Measurements from ENCODE around the gene SLC38A3. TPM values are rescaled to one million over a fixed set of nuclear protein-coding genes. Genes with fewer than 3 reads are reported as not detected.
A peak's percentile ranks its signal among the peaks of the same experiment; 100 is the strongest.

Gene SLC38A3
- total and polyA plus RNA-seq, 2 donors (not counting 1 experiment from before 2014, with no cell fraction given), result not detected

DNA sequence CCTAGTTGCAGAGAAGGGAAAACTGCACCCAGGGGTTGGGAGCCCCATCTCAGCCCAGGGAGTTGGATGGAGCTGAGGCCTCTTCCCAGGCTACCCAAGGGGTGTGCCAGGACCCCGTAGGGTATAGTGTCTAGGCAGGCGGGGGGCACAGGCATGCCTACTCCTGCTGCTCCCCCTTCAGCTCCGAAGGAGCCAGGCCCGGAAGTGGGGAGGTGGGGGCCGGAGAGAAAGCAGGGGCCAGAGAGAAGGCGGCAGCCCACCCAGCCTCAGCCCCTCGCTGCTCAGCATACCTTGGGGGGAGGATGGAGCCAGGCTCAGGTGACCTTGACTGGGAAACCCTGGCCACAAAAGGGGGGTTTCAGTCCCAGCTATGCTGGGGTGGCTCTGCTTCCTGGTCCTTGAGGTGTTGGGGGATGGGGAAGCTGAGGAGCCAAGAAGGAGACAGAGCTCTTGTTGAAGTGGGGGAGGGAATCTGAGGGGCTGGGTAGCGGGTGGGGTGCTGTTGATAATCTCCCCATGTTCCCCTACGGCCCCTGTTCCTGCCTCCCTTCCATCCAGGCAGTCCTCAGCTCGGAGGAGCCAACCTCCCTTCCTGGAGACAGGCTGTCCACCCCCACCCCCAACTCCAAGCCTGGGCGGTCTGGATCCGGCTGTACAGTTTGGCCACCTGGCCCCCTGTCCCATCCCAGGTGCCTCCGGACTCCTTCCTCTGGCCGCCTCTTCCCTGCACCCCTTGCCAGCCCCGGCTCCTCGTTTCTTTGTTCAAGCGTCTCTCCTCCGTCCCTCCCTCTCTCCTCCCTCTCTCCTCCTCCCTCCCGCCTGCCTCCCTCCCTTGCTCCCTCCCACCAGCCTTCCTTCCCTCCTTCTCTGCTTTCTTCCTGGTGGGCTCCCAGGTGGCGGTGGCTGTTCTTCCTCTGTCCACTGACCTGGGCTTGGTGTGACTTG, 48.2 kb upstream of the SLC38A3 start:
- DNase-seq (no peak), ATAC-seq (ENCODE audit: low read depth) (no peak)
- no peak overlapping the region for H3K4me3 ChIP-seq (ENCODE audit: control extremely low read depth in 1 of 5, extremely low read depth in 1 of 5, insufficient read depth in 1 of 5, low read depth in 2 of 5, low read length in 4 of 5)
- no peak for TF ChIP-seq EZH2 (IDR thresholded peaks at IDR 0.05; ENCODE audit: borderline replicate concordance, insufficient read depth, low read depth, low read length, poor library complexity, severe bottlenecking)
- TF ChIP-seq, protein P1, sequence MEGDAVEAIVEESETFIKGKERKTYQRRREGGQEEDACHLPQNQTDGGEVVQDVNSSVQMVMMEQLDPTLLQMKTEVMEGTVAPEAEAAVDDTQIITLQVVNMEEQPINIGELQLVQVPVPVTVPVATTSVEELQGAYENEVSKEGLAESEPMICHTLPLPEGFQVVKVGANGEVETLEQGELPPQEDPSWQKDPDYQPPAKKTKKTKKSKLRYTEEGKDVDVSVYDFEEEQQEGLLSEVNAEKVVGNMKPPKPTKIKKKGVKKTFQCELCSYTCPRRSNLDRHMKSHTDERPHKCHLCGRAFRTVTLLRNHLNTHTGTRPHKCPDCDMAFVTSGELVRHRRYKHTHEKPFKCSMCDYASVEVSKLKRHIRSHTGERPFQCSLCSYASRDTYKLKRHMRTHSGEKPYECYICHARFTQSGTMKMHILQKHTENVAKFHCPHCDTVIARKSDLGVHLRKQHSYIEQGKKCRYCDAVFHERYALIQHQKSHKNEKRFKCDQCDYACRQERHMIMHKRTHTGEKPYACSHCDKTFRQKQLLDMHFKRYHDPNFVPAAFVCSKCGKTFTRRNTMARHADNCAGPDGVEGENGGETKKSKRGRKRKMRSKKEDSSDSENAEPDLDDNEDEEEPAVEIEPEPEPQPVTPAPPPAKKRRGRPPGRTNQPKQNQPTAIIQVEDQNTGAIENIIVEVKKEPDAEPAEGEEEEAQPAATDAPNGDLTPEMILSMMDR (IDR thresholded peaks at IDR 0.05), result no peak
- H3K4me1 ChIP-seq (ENCODE audit: control insufficient read depth in 2 of 2, insufficient read depth in 2 of 2, low read length in 2 of 2), result peaks cover 14 to 20% of the 10 kb centered on the region in 2 donors
- H3K9ac ChIP-seq (ENCODE audit: low read length), result no peak overlapping the region
- peaks cover 9% of the 10 kb centered on the region for H4K20me1 ChIP-seq (ENCODE audit: control insufficient read depth, insufficient read depth, low read length, poor library complexity, severe bottlenecking)
- no peak overlapping the region for H2AFZ ChIP-seq (ENCODE audit: insufficient read depth, low read depth, low read length, poor library complexity, severe bottlenecking)
- H3K9me3 Mint-ChIP-seq (ENCODE audit: insufficient read depth), result no peaks in the 10 kb centered on the region
- WGBS (ENCODE audit: insufficient coverage), result 57% methylated on average over 18 of the region's 20 CpGs
- H3K27ac ChIP-seq (ENCODE audit: low read length in 2 of 2), result no peak overlapping the region
- H3K9me3 ChIP-seq (ENCODE audit: control extremely low read depth in 1 of 3, control insufficient read depth in 2 of 3, insufficient read depth in 1 of 3, low read length in 2 of 3), result peaks cover 0 to 6% (median 0%) of the 10 kb centered on the region in 3 donors
- peaks cover 15% of the 10 kb centered on the region for H3K4me1 Mint-ChIP-seq
- CTCF ChIA-PET, result interaction anchor here (0.6 to 1.0 kb wide), 2 partner anchors 38 to 710 kb away, joined by 3 read pairs; no protein-coding TSS in a partner anchor
- intact Hi-C loops (cut with micrococcal nuclease), result no loop called here
- no peaks in the 10 kb centered on the region for H3K36me3 ChIP-seq (replicated peaks in 1 of 2; ENCODE audit: control extremely low read depth in 1 of 2, control insufficient read depth in 1 of 2, extremely low read depth in 1 of 2, insufficient read depth in 2 of 2, low read length in 1 of 2)
- H3K27me3 ChIP-seq (replicated peaks in 1 of 4; ENCODE audit: control extremely low read depth in 1 of 4, control insufficient read depth in 3 of 4, insufficient read depth in 4 of 4, low read length in 3 of 4), result peaks cover 0 to 47% (median 19%) of the 10 kb centered on the region in 4 experiments
- no peak overlapping the region for H3K4me2 ChIP-seq (replicated peaks; ENCODE audit: low read depth, low read length, poor library complexity, severe bottlenecking)
- H3K4me3 Mint-ChIP-seq, result peak overlapping the region; percentile 44
- peaks cover 30% of the 10 kb centered on the region for H3K27me3 Mint-ChIP-seq
- POLR2A ChIA-PET, result interaction anchor here (0.5 kb wide), 2 partner anchors 45 to 90 kb away, joined by 3 to 9 read pairs; no protein-coding TSS in a partner anchor
- H3K27ac Mint-ChIP-seq, result no peak overlapping the region
- no peaks in the 10 kb centered on the region for H3K79me2 ChIP-seq (ENCODE audit: control insufficient read depth, insufficient read depth, low read length)

Data from B cell (primary cell).